NCI-H526 (cell line): Measurements from ENCODE around the gene SEMA5A.

Experiments used
- DNase-seq, 2 experiments: peaks; one replicate each; lab custom pipeline; 2025; lab: John Stamatoyannopoulos, UW

SEMA5A gene

DNA sequence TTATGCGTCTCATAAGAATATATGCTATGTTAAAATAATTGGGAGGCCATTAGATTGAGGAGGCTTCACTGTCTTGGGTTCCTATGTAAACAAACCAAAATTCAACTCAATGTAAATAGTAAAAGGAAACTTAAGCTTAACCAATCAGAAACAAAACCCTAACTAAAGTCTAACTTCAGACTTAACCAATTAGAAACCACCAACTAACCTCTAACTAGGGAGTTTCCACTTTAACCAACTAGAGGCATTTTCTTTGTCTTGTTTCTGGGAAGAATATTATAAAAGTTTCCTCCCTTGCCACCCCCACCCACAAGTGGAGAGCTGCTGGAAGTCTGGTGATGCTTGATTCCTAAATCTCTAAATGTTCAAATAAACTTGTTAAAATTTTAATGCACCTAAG, 214.5 kb downstream of the SEMA5A start:
- DNase-seq, result no peak

DNA sequence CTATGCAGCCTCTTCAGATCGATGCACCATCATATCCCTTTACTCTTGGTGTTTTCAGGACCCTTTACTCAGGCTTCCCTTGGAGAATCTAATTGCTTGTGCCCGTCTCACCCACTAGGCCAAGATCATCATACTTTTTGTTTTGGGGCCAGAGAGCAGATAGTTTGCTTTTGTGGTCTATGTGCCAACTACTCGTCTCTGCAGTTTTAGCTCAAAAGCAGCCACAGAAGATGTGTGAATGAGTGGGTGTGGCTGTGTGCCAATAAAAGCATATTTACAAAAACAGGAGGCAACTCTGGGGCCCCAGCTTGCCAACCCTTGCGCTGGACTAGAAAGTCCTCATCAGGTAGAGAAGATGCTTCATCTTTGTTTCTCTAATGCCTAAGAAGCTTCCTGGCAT, 216.8 kb downstream of the SEMA5A start:
- no peak for DNase-seq

DNA sequence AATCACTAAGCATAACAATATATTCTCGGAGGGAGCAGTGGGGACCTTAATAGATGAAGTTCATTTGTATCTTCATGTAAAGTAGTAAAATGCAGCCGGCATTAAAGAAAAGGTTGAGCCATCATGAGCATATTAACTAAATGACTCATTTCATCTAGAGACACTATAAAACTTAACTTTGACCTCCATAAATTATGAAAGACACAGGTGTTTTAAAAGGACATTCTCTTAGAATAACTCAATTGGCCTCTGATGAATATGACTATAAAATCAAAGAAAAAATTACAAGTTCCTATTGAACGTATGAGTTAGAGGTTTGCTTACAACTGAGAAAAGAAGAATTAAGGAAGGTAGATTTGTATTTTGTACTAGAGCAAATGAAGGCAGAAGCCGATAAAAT, 220.3 kb downstream of the SEMA5A start:
- DNase-seq, result no peak

DNA sequence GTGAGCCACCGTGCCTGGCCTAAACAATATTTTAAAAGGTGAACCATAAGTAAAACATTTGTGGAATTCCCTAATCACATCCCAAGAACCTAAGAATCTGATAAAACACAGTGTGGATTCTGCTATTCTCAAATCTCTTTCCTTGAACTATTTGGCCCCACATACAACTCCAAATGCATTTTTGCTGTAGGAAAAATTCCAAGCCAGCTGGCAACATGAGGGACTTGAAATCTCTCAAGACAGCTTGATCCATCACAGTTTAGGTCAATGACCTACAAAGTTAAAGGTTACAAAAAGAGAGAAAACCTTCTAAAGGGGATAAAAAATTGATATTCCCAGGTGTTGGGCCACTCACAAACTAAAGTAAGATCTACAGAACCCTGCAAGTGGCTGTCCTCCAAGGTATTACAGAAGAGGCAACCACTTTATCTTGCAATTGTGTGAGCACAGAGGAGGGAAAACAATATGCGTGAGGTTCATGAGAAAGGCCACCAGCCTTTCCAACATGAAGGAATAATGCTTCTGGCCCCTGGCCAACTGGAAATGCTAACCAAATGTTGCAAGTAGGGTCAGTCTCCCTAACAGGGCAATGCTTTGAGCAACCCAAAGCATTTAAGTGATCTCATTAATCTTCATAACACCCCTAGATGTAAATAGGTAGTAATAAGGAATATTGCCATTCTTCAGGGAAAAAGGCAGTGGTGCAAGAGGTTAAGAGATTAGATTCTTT, 221.4 kb downstream of the SEMA5A start:
- no peak for DNase-seq

DNA sequence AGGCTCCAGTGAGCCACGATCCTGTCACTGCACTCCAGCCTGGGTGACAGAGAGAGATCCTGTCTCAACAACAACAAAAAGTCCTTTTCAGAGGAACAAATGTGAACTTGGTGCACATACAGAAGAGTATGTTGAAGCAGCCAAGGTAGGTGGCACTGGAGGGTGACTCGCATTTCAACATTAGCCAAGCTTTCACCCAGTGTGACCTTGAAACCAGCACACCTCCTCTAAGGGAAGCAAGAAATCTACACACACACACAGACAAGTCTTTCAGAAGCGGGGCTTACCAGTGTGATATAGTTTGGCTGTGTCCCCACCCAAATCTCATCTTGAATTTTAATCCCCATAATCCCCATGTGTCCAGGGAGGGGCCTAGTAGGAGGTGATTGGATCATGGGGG, 225.2 kb downstream of the SEMA5A start:
- no peak for DNase-seq

DNA sequence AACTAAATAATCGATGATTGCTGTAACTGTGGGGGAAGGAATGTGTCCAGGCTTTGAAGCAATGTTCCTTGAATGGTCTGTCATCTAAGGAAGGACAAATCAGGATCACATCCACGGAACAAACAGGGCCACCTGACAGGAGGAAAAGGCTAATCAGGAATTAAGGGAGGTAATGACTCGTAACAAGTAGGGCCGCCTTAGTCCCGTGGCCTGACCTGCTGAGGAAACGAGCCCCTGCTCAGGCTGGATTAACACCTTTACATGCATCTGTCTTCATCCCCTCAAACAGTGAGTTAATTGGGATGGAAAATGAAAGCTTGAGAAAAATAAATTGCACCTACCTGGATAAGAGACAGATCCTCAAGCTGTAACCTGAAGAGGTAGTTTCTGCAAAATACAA, 227.8 kb downstream of the SEMA5A start:
- no peak for DNase-seq

DNA sequence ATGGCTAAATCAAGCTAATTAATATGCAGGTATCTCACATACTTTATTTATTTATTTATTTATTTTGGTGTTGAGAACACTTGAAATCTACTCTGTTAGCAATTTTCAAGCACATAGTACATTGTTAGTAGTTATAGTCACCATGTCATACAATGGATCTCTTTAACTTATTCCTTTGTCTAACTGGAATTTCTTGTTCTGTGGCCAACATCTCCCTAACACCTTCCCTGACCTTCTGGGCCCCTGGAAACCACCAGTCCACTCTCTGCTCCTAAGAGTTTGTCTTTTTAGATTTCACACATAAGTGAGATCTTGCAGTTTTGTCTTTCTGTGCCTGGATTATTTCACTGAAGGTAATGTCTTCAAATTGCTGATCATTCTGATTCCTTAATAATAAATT, 229.1 kb downstream of the SEMA5A start:
- DNase-seq, result no peak

DNA sequence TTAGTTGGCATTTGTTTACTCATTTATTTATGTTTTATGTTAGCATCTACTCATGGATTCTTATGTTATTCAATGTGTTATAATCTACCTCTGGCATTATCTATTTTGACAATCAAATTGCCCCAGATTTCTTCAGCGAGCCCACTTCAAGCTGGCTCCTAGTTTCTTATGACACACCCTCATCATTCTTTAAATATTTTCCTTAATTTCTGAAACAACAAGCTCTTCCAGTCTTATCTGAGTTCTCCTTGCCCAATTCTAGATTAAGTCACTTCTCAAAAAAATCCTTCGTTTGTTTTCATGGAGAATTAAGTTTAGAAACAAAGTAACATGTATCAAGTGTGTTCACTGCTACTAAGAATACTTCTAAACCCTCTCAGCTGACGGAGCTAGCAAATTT, 229.8 kb downstream of the SEMA5A start:
- no peak for DNase-seq

DNA sequence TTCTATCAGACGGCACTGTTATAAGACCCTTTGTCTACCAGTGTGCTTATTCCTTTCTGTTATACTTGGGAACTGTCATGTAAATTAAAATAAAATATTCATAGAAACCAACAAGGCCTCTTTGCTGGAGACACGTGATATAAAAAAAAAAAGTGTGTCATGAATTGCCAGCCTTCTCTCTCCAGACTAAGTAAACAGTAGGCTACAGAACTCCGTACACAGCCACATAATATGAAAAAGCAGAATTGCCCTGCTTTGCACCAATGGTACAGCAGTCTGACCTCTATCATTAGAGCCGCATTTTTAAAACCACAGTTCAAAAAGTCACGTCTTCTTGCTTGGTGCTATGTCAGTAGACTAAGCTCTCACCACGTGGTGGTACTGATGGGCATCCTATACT, 231.3 kb downstream of the SEMA5A start:
- peak; percentile 71 to 74 for DNase-seq

DNA sequence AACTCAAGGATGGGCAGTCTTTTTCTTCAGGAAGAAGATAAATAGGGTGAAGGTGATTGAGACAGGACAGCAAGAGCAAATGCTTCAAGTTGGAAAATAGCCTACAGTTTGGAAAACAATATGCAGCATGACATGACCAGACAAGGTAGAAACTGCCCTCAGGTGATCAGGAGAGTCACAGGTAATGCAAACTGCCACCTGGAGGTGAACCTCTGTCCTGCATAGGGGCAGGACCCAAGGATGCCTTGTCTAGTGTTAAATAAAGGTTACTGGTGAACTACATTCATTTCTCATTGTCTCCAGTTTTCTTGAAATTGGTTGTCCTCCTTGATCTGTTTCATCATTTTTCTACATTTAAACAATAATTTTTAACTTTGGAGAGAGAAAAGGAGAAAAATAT, 232.1 kb downstream of the SEMA5A start:
- DNase-seq, result peak in 1 of 2 experiments; percentile 27

DNA sequence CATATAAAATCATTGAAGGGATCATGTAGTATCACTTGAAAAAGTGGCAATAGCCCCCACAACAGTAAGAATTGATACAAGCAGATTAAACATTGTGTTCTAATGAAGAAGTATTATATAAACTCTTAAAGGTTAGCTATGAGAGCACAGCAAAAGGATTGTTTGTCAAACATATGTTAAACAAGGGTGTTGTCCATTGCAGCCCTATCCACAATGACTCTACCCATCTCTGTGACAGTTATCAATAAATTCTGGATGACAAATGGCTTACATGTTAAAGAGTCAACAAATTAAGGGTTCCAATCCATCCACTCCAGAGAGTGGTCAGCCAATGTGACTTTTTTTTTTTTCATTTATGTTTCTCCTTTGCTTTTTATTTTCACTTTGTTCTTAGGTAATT, 238.7 kb downstream of the SEMA5A start:
- no peak for DNase-seq

DNA sequence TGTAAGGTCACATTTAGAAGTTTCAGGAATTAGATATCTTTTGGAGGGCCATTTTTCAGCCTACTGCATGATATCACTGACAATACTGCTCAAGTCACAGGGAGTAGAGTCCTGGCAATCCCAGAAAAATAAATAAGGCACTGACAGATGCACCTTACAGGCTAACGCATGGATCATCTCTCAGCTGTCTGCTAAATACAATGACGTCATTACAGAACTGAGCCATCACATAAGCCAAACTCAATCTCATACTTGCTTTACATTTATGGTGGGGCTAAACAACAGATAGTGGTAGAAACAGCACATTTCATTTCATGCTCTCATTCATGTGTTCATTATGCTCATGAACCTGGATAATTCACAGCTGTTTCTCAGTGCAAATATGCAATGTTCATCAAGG, 243.7 kb downstream of the SEMA5A start:
- DNase-seq, result no peak

DNA sequence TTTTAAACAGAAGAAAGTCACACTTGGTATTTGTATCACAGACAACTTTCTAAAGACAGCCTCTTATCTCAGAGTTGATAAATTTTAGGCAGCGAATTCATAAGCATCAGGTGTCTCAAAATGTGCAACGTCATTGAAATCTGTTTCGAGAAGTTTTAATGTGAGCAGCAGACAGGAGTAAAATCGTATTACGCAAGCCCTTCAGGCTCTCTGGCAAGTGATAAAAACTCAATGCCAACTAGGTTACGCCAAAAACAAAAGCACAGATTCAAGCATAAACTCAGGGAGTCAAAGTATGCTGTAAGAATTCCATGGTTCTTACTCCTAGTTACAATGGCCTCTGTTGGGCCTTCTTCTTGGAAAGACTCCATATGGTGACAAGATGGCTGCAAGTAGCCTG, 244.7 kb downstream of the SEMA5A start:
- DNase-seq, result no peak

DNA sequence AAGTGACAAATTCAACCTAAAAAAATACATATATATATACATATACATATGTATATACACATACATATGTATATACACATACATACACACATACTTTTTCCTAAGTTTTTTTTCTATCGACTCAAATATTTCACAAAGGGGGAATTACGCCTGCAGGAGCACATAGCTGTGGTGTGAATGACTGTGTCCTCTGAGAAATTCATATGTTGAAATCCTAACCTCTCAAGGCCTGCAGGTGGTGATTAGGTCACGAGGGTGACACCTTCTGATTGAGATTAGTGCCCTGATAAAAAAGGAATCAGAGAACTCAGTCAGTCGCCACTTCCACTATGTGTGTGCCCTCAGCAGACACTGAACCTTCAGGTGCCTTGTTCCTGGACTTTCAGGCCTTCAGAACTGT, 248.7 kb downstream of the SEMA5A start:
- DNase-seq, result no peak

DNA sequence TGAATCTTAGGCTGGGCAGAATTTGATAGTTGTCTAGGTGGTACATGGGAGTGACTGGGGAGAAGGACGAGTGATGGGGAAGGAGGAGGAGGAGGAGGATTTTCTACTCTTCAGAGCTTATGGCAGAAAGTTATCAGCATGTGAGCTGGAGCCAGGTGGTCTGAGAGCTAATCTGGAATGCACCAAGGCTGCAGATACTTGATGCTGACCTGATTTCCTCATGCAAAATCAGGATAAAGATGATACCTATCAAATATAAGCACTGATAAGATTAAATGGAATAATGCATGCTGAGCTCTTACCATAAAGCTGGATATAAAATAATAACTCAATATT, 250.4 kb downstream of the SEMA5A start:
- no peak for DNase-seq

DNA sequence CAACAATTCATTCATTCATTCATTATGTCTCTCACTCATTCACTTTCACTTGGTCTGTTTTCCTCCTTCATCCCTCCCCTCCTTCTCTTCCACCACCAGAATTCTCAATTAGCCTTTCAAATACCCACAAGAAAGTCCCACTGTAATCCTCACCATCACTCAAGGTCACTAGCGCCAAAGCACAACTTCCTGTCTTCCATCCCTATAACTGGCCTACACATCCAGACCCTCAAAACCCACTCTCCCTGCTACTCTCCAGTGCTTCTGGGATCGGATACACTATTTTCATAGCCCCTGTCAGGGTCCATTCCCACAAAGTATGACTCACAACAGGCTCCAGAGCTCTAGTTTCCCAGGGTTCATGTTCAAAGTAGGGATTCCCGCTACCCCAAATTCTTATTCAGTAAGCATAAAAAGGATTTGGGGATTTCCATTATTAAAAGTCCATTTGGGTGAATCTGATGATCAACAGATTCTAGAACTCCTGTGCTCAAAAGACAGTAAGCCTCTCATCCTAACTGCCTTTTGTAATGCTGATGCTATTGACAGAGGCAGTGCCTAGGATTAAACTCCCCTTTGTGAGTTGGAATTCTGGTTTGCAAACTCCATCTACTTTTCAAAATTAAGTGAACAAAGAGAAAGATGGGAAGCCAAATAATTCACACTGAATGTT, 250.9 kb downstream of the SEMA5A start:
- DNase-seq, result no peak

DNA sequence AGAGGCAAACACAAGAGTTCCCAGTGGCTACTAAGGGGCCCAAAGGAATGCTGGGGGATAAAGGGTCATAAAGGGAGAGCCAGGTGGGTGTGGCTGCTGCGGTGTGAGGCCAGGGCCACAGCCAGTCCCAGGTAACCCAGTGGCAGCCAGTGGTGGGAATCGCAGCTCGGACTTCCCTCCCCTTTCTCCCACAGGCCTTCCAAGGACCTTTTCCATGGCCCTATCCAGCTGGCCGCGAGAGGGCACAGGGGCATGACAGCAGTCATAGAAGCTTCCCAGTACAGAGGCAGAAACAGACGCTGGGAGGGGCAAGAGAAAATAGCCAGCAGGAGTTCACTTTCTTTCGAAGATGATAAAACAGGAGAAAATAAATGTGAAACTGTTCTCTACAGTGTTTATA, 257.6 kb downstream of the SEMA5A start:
- DNase-seq, result no peak

DNA sequence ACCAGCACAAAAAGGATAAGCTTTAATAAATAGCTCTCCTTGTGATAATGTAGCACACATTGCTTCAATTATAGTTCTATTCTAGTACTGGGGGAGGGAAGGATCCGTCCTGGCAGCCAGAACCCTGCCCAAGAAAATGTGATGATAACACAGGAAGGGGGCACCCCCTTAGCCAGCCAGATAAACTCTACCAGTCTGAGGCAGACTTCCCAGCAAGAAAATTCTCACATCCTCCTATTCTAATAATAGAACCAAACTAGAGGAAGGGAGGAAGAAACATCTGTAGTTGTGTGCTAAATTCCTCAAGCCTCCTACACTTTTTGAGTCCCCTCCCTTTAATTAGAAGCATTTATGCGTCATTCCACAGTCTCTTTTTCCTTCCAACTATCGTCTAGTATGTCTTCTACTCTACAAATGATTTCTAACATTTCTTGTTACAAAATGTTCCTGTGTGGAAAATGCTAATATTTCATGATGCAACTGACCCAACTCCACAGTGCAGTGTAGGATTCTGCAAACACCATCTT, 261.0 kb downstream of the SEMA5A start:
- DNase-seq, result no peak

DNA sequence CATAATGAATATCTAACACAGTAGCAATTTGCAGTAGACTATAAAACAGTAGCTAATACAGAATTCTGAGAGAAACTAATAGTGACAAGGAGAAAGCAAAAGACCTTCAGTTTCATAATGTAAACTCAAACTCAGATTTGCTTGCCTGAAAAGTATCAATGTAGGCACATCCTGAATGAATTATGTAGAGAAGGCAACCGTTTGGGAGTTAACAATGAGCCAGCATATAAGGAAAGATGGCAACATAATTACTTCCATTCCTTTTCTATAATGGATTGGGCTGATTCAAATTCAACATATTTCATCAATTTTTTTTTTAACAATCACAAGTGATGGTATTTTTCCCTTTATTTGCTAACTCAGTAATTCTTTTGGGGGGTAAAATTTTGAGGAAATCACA, 261.6 kb downstream of the SEMA5A start:
- DNase-seq, result no peak

DNA sequence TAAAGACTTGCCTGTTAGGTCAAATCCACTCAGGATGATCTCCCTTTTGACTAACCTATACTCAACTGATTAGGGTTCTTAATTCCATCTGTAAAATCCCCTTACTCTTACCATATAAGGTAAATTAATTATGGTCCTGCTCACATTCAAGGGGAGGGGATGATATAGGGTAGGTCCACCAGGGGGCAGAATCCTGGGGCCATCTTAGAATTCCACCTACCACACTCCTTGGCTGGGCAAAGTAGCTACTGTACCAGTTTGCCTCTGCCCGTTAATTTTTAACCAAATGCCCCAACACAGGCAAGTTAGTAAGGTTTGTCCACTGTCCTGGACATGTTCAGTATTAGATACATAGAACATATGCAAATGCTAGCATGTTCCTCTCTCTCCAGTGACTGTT, 262.4 kb downstream of the SEMA5A start:
- DNase-seq, result peak in 1 of 2 experiments; percentile 10

DNA sequence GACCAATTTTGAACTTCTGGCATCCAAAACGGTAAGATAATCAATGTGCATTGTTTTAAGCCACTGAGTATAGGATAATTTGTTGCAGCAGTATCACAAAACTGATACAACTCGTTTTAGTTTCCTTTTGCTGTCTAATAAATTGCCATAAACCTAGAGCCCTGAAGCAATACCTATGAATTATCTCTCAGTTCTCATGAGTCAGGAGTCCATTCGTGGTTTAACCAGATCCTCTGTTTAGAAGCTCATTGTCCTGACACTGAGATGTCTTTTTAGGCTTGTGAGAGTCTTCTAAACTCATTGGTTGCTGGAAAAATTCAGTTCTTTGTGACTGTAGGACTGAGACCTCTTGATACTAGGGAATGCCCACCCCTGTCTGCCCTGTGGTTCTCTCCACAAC, 262.9 kb downstream of the SEMA5A start:
- DNase-seq, result no peak

DNA sequence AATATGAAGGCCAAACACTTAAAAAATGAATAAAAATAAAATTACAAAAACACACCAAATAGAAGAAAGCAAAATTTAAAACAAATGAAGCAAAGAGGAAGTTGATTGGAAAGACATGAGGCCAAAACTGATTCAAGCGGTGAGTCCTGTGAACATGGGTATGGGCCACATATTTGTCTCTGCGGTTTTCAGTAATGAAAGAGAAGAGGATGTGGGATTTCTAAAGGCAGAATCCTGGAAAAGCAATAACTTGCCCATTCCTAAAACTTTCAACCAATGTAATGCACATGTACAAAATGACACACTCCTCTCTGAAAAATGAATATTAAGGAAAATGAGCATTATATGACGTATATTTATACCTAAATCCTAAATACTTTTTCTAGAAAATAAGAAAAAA, 263.7 kb downstream of the SEMA5A start:
- no peak for DNase-seq

DNA sequence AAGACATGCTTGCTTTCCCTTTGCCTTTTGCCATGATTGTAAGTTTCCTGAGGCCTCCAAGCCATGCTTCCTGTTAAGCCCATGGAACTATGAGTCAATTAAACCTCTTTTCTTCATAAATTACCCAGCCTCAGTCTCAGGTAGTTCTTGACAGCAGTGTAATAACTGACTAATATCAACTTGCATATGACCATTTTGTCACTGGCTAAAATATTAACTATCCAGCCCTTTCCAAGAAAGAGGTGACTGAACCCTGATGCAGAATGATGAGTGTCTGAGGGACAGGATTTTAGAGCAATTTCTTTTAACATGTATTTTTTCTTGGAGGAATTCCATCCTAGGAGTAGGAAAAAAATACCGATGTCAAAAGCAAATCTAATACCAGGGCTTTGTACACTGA, 266.1 kb downstream of the SEMA5A start:
- DNase-seq, result no peak
